Mucosa of gallbladder (tissue), 1 donor: ENCODE data around the gene TMEM131L. TPM values are rescaled to one million over a fixed set of nuclear protein-coding genes. Genes with fewer than 3 reads are reported as not detected.
"Not testable (repeated sequence)": the region's sequence is repeated elsewhere in the genome, so short reads cannot be mapped to it uniquely, and the experiment has no call there.

ENCODE experiments used
- DNase-seq: peaks from one replicate; pipeline ENCODE4 v3.0.0-alpha.2; 2020; ENCODE audit warnings: low spot score
- total RNA-seq: library from RNA; stranded (reverse); gene quantifications from one replicate; pipeline ENCODE4 v1.2.1, GENCODE V29; 2021
- donor health status: DM: no; HTN: no; CAD: no.

Gene TMEM131L
- total RNA-seq, 1 donor from 2014 or later: 11.7 TPM

- DNase-seq: no peak
Observed at GRCh38 chr4:153655002-153655541, 188.9 kb downstream of the TMEM131L start.

DNA sequence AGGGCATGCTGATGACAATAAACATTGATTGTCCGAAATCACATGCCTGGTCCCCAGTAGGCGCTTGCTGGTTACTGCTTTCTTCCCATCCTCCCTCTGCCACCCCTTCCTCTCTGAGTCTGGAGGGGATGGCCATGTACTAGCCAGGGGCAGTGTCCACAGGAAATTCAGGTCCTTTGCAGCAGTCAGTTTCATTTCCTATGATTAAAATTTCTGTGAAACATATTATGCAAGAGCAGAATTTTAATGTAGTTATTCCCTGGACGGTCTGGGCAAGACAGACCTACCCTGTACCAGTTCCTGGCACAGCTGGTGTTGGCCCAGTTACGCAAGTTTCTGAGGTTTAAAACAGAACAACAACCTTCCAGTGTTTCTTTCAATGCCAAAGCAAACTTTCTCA, 189.8 kb downstream of the TMEM131L start:
- peak; percentile 30 for DNase-seq

- no peak for DNase-seq
Observed at GRCh38 chr4:153661215-153661822, 195.2 kb downstream of the TMEM131L start.

DNA sequence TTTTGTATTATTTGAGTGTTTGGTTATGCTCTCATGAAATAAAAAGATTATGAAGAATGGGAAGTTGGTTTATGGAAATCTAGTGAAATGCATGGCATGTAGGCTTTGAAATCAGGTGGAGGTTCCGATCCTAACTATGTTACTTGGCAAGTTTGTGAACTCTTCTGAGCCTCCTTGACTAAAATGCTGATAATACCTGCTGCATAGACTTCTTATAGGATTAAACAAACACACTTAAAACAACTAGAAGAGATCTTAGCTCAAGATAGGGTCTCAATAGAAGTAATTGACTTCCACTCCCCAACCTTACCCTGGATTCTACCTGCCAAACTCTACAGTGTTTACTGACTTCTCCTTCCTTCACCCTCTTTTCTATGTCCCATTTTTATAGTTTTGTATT, 195.7 kb downstream of the TMEM131L start:
- DNase-seq: no peak

DNA sequence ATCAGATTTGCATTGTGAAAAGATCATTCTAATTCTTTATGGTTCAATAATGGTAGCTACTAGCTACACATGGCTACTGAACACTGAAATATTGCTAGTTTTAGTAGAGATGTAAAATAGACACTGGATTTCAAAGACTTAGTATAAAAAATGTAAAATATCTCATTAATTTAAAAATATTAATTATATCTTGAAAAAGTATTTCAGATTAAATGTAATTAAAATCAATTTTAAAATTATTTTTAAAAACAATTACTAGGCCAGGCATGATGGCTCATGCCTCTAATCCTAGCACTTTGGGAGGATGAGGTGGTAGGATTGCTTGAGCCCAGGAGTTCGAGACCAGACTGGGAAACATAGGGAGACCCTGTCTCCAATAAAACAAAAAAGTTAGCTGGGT, 197.5 kb downstream of the TMEM131L start:
- no peak for DNase-seq

- DNase-seq: not testable (repeated sequence)
Observed at GRCh38 chr4:153666505-153666904, 200.3 kb downstream of the TMEM131L start.

- no peak for DNase-seq
Observed at GRCh38 chr4:153668647-153669046, 202.5 kb downstream of the TMEM131L start.

- no peak for DNase-seq
Observed at GRCh38 chr4:153669838-153670237, 203.7 kb downstream of the TMEM131L start.

DNA sequence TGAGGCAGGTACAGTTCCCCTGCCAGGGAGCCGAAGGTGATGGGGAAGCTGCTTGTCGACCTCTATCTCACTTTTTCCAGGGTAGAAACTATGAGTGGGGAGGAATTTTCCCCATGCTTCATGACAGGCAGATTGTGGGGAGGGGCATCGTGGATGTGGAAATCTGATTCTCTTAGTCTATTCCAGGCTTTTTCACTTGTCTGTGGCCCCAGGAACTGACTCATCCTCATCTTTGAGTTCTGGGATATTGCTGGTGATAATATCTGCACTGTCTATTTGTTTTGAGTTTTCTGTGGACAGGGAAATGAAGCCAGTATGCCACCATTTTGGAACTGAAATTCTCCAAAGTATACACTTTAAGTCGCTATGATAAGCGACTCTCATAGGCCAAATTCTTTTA, 210.3 kb downstream of the TMEM131L start:
- DNase-seq: no peak

DNA sequence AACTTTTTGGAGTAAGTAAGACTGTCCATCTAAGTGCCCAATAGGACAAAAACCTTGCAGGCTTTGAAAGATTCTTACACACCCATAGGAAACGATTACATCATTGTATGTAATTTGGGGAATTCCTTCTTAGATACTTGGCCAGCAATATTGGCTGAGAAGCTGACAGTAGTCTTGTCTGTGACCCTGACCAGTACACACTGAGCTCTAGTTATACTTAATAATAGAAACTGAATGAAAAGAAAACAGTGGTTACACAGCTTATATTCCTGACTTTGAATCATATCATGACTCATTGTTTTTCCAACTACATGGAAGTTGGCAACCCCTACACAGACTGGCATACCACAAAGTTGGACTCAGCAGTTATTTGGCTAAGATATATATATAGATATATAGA, 210.8 kb downstream of the TMEM131L start:
- no peak for DNase-seq

- DNase-seq: no peak
Observed at GRCh38 chr4:153679486-153679885, 213.3 kb downstream of the TMEM131L start.

DNA sequence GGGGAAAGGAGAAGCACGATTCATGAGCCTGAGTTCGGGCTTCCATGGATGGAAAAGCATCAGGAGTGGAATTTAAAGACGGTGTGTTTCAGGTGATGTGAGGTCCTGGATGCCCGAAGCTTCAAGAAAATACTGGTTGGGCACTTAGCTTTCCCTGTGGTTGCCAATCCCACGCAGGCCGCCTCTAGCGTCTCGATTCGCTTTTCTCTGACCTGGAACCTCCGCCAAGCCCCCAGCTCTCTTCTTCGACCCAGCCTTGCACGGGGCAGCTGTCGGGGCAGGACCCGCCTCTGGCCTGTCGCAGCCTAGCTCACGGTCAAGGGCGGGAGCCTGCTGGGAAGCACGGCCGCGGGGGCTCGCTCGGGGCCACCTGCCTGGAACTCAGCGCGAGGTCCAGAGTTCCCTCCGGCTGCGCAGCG, 217.6 kb downstream of the TMEM131L start:
- DNase-seq: no peak

DNA sequence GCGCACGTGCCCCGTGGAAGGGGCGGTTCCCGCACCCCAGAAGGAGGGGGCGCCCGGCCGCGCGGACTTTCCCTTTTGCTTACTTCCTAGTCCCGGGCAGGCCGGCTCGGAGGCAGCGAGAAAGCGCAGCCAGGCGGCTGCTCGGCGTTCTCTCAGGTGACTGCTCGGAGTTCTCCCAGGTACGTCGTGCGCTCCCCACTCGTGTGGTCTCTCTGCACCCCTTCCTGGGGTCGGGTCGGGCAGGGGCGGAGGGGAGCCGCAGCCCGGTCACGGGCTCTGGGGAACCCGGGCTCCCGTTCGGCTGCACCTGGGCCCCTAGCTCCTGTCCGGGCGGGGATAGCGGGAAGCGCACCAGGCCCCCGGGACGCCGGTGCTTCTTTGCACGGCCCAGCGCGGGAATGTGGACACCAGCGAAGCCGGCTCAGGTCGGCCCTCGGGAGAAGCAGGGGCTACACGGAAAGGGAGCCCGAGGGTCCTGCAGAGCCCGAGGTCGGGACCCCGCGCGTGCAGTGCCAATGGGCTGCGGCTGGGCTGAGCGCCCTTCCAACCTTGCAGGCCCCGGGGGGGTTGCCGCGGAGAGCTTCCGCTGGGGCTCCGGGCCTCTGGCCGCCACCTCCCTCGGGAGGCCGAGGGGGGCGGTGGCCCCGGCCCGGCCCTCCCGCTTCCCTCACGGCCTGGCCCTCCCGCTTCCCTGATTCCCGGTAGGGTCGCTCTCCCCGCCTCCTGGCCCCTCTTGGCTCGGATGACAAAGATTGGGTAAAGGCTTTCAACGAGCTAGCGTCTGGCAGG, 218.2 kb downstream of the TMEM131L start, which contains the start of gene TLR2:
Gene TLR2, plus strand, starts transcription at position 99 of the 789 bp plus-strand sequence. CDS start 18,628 bp downstream, outside the sequence.
- DNase-seq: peak; percentile 74

DNA sequence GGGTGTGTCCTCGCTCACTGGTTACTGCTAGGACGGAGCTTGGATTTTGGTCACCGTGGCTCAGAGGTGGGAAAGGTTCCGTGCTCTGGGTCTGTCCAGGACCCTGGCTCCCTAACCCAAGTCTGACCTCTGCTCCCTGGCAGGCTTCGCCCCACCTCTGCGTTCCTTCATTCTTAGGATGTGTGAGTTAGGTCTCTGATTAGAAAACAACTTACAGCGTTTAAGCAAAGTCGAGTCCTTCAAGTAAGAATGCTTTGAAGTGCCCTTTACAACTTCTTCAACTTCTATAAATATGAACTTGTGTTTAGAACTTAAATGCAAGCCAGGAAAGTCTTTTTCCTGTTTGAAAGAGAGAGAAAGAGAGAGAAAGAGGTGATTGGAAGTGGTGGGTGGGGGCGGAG, 218.8 kb downstream of the TMEM131L start:
- no peak for DNase-seq

Other genes with a start within 250 kb of the TMEM131L start
- gene MND1, start 121.7 kb upstream of the TMEM131L start, total RNA-seq: 1.7 TPM
- 21.6 TPM for gene TLR2, start 217.9 kb downstream of the TMEM131L start, total RNA-seq